Measurements from ENCODE around the gene VASP.

VASP gene

GRCh38 chr19:45571457-45572220 lies 64.4 kb downstream of the VASP start:
- H3K4me3 ChIP-seq (ENCODE audit: low read length) = no peak overlapping the region
- TF ChIP-seq CTCF (conservative IDR thresholded peaks at IDR 0.05; ENCODE audit: low read length) = no peak

GRCh38 chr19:45574526-45574925 lies 67.2 kb downstream of the VASP start:
- no peak for DNase-seq (ENCODE audit: low read depth)
- no peak for TF ChIP-seq CTCF (conservative IDR thresholded peaks at IDR 0.05; ENCODE audit: low read length)
- no peak overlapping the region for H3K4me3 ChIP-seq (ENCODE audit: low read length)

More at GRCh38 chr19:45571457-45572220, 64.4 kb downstream of the VASP start:
- DNase-seq (ENCODE audit: low read depth) = no peak

- TF ChIP-seq CTCF (conservative IDR thresholded peaks at IDR 0.05; ENCODE audit: low read length) = no peak
- no peak overlapping the region for H3K4me3 ChIP-seq (ENCODE audit: low read length)
- DNase-seq (ENCODE audit: low read depth) = no peak
These were observed 67.9 kb downstream of the VASP start for GRCh38 chr19:45575216-45575615.

All from AG10803 (cell line).